Loucy (cell line): ENCODE measurements around the gene MUC6.

ENCODE experiments used
- CTCF ChIP-seq: fragments of 200-600 bp; sonication (generic); conservative IDR thresholded peaks from 2 replicates; pipeline ENCODE4 v1.5.1; 2014; ENCODE audit warnings: mild to moderate bottlenecking, antibody characterized with exemption, low read length
- EZH2phosphoT487 ChIP-seq: fragments of 200-600 bp; IDR thresholded peaks from 2 replicates; pipeline ENCODE4 v1.6.1; 2018; ENCODE audit warnings: antibody characterized with exemption, mild to moderate bottlenecking, moderate library complexity, borderline replicate concordance

GRCh38 chr11:1002406-1002984, 34.0 kb downstream of the MUC6 start:
- no peak for TF ChIP-seq CTCF
- no peak for TF ChIP-seq EZH2phosphoT487
